GM12872 (cell line): ENCODE results near the gene ATP5IF1.

Experiments used
- CTCF ChIP-seq: IDR thresholded peaks from 3 replicates; pipeline ENCODE4 v1.5.1; 2011; ENCODE audit warnings: low read depth, mild to moderate bottlenecking, low read length, moderate library complexity; ENCODE audit not compliant: insufficient read depth

Gene ATP5IF1

GRCh38 chr1:28235755-28236655 is at the start of gene ATP5IF1:
Gene ATP5IF1 (plus strand): TSS chr1:28236124. CDS start chr1:28236184, 60 bp downstream.
- TF ChIP-seq CTCF = no peak

GRCh38 chr1:28190337-28190979 is 45.5 kb upstream of the ATP5IF1 start:
- no peak for TF ChIP-seq CTCF

GRCh38 chr1:28190996-28191645 is 44.8 kb upstream of the ATP5IF1 start:
- no peak for TF ChIP-seq CTCF

GRCh38 chr1:28193701-28194161 is 42.2 kb upstream of the ATP5IF1 start:
- TF ChIP-seq CTCF = no peak

GRCh38 chr1:28194326-28195035 is 41.4 kb upstream of the ATP5IF1 start:
- TF ChIP-seq CTCF = no peak

GRCh38 chr1:28195780-28196179 is 40.1 kb upstream of the ATP5IF1 start:
- no peak for TF ChIP-seq CTCF
